ENCODE measurements around the gene SLC2A11. TPM values are rescaled to one million over a fixed set of nuclear protein-coding genes. Genes with fewer than 3 reads are reported as not detected.
"Not testable (repeated sequence)": the region's sequence is repeated elsewhere in the genome, so short reads cannot be mapped to it uniquely, and the experiment has no call there.

The SLC2A11 gene
- total RNA-seq, 1 donor from 2014 or later, result 13.1 TPM

- DNase-seq (ENCODE audit: low read depth), result no peak
- H3K4me3 ChIP-seq (ENCODE audit: low read depth, low read length), result no peak overlapping the region
- peak; percentile 66 for TF ChIP-seq CTCF (conservative IDR thresholded peaks at IDR 0.05; ENCODE audit: low read depth, low read length)
These were observed 4.4 kb downstream of the SLC2A11 start for GRCh38 chr22:23862103-23862502.

GRCh38 chr22:23864499-23865154 lies 7.0 kb downstream of the SLC2A11 start:
- not testable (repeated sequence) for DNase-seq (ENCODE audit: low read depth); H3K4me3 ChIP-seq (ENCODE audit: low read depth, low read length)

- TF ChIP-seq CTCF (conservative IDR thresholded peaks at IDR 0.05; ENCODE audit: low read depth, low read length), result no peak
- no peak for DNase-seq (ENCODE audit: low read depth)
- no peak overlapping the region for H3K4me3 ChIP-seq (ENCODE audit: low read depth, low read length)
These were observed 10.9 kb downstream of the SLC2A11 start for GRCh38 chr22:23868580-23868979.

- no peak overlapping the region for H3K4me3 ChIP-seq (ENCODE audit: low read depth, low read length)
- TF ChIP-seq CTCF (conservative IDR thresholded peaks at IDR 0.05; ENCODE audit: low read depth, low read length), result no peak
- DNase-seq (ENCODE audit: low read depth), result no peak
These were observed 17.2 kb downstream of the SLC2A11 start for GRCh38 chr22:23874871-23875270.

- no peak for DNase-seq (ENCODE audit: low read depth)
These were observed 18.1 kb downstream of the SLC2A11 start for GRCh38 chr22:23875801-23876200.

GRCh38 chr22:23877566-23877965 lies 19.9 kb downstream of the SLC2A11 start:
- no peak for TF ChIP-seq CTCF (conservative IDR thresholded peaks at IDR 0.05; ENCODE audit: low read depth, low read length)
- DNase-seq (ENCODE audit: low read depth), result no peak
- H3K4me3 ChIP-seq (ENCODE audit: low read depth, low read length), result no peak overlapping the region

More at GRCh38 chr22:23875801-23876200, 18.1 kb downstream of the SLC2A11 start:
- no peak for TF ChIP-seq CTCF (conservative IDR thresholded peaks at IDR 0.05; ENCODE audit: low read depth, low read length)
- no peak overlapping the region for H3K4me3 ChIP-seq (ENCODE audit: low read depth, low read length)

GRCh38 chr22:23878219-23878618 lies 20.5 kb downstream of the SLC2A11 start:
- H3K4me3 ChIP-seq (ENCODE audit: low read depth, low read length), result no peak overlapping the region
- no peak for DNase-seq (ENCODE audit: low read depth)
- TF ChIP-seq CTCF (conservative IDR thresholded peaks at IDR 0.05; ENCODE audit: low read depth, low read length), result no peak

All from epithelial cell of proximal tubule (primary cell).